GM19468 (cell line): ENCODE data around the gene ANKRD28.
"Not testable (repeated sequence)": the region's sequence is repeated elsewhere in the genome, so short reads cannot be mapped to it uniquely, and the experiment has no call there.

Experiments used
- ATAC-seq: cut with Tn5 transposase; IDR thresholded peaks from one replicate; pipeline ENCODE4 v1.9.1; 2021; ENCODE audit warnings: mild to moderate bottlenecking, moderate library complexity, moderate number of reproducible peaks; ENCODE audit not compliant: unreplicated experiment; ENCODE audit errors: extremely low read depth

ANKRD28 gene

GRCh38 chr3:15797642-15798303 is at the start of gene ANKRD28:
TSS of gene ANKRD28 (minus strand) at chr3:15797979. CDS start at chr3:15796521, 1,458 bp downstream.
- no peak for ATAC-seq

DNA sequence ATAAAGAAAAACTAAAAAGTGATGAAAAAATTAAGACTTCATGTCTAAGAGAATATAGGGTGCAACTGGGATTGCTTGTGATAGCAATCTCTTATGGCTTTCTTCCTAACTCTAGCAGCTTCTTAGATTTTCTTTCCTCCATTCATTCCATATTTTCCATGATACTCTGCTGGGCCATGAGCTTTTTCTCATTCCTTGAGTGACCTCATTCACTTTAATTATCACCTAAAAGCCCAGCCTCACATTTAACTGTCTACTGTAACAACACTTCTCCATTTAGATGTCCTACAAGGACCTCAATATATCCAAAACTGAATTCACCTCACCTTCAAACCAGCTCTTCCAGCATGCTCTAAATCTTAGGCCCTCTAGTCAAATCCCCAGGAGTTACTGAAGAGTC is 49.5 kb upstream of the ANKRD28 start:
- ATAC-seq = no peak

- ATAC-seq = no peak
Measured at GRCh38 chr3:15846606-15847005, 48.8 kb upstream of the ANKRD28 start.

GRCh38 chr3:15845475-15845874 is 47.7 kb upstream of the ANKRD28 start:
- peak; percentile 10 for ATAC-seq

DNA sequence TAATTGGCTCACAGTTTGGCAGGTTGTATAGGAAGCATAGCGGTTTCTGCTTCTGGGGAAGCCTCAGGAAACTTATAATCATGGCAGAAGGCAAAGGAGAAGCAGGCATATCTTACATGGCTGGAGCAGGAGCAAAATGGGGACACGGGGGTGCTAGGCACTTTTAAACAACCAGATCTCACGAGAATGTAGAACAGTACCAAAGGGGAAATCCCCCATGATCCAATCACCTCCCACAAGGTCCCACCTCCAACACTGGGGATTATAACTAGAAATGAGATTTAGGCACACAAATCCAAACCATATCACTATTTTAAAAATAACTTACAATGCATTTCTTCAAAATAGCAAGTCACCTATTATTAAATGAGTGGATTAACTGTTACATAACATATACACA is 47.1 kb upstream of the ANKRD28 start:
- no peak for ATAC-seq

- not testable (repeated sequence) for ATAC-seq
Measured at GRCh38 chr3:15841091-15841973, 43.6 kb upstream of the ANKRD28 start.

DNA sequence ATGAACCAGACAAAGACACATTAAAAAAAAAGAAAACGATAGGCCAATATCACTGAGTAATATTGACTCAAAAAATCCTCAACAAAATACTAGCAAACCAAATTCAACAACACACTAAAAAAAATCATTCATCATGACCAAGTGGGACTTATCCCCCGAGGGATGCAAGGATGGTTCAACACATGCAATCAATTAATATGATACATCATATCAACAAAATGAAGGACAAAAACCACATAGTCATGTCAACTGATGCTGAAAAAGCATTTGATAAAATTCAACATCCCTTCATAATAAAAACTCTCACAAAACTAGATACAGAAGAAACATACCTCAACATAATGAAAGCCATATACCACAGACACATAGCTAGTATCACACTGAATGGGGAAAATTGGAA is 41.8 kb upstream of the ANKRD28 start:
- ATAC-seq = no peak

DNA sequence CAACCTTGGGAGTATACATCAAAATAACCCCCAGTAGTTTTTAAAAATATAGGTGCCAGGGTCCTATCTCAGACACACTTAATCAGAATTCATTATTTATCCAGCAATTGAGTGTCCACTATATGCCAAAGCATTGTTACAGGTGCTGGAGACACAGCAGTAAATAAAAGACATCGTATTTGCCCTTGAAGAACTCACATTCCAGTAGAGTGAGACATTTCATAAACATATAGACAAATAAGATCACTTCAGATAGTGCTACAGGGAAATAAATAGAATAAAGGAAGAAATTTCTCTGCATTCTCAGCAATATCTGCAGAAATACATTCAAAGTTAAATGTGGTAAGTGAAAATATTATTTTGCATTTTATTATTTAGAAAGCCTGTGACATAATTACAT is 34.1 kb upstream of the ANKRD28 start:
- ATAC-seq = no peak

DNA sequence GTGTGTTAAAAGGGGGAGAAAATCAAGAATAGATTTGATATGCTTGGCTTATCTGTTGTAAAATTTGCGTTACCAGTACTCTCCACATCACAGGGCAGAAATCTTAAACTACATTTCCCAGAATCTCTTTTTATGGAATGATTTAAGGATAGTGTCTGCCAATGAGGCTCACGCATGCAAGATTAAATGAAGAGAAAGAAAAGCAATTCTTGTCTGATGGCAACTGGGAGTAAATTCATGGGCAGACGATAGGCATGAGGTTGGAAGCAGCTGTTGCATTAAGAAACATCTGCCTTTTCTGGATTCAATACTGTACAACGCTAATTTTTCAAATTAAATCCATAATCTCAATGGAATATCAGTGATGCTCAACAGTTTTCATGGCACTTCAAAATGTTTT is 27.2 kb upstream of the ANKRD28 start:
- no peak for ATAC-seq

DNA sequence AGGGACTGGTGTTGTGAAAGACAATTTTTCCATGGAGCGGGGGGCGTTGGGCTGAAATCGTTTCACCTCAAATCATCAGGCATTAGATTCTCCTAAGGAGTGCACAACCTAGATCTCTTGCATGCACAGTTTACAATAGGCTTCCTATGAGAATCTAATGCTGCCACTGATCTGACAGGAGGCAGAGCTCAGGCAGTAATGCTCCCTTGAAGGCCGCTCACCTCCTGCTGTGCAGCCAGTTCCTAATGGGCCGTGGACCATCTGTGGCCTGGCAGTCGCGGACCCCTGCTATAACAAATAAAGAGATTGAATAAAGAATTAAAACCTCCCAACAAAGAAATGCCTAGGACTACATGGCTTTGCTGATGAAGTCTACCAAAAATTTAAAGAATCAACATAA is 25.3 kb upstream of the ANKRD28 start:
- no peak for ATAC-seq

GRCh38 chr3:15822281-15822680 is 24.5 kb upstream of the ANKRD28 start:
- ATAC-seq = no peak

DNA sequence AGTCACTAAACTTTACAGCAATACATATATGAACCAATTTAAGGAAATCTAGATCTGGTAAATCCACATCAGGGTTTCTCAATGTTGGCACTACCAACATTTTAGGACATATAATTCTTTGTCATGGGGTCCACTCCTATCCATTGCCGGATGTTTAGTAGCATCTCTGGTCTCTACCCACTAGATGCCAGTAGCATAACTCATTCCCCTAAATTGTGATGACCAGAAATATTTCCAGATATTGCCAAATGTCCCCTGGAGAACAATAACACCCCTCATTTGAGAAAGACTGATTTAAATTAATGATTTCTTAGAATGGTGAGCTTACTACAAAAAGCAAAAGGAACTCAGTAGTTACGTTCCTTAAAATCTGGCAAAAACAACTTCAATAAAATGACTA is 23.1 kb upstream of the ANKRD28 start:
- no peak for ATAC-seq

DNA sequence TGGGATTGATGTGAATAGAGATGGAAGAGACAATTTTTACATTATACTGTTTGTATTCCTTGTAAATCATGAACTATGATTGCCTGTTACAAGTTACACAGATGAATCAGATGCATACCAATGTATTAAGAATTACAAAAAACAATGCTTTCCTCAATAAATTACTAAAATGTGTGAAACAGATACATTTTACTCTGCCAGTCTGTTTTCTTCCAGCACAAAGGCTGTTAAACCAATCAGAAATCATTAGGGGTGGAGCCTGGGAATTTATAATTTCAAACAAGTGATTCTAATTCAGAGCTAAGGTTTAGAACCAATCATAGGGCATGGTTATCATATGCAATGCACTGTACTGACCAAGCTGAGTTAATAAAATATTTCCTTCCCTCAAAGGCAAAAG is 21.8 kb upstream of the ANKRD28 start:
- no peak for ATAC-seq

GRCh38 chr3:15819043-15819442 is 21.3 kb upstream of the ANKRD28 start:
- ATAC-seq = no peak

- no peak for ATAC-seq
Measured at GRCh38 chr3:15815696-15816095, 17.9 kb upstream of the ANKRD28 start.

DNA sequence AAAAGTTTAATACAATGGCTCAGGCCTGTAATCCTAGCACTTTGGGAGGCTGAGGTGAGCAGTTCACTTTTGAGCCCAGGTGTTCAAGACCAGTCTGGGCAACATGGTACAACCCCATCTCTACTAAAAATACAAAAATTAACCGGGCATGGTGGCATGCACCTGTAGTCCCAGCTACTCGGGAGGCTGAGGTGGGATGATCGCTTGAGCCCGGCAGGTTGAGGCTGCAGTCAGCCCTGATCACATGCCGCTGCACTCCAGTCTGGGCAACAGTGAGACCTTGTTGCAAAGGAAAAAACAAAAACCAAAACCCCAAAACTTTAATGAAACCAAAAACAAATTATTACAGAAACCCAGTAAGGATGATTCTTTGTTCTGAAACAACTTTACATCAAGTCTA is 15.3 kb upstream of the ANKRD28 start:
- ATAC-seq = not testable (repeated sequence)

DNA sequence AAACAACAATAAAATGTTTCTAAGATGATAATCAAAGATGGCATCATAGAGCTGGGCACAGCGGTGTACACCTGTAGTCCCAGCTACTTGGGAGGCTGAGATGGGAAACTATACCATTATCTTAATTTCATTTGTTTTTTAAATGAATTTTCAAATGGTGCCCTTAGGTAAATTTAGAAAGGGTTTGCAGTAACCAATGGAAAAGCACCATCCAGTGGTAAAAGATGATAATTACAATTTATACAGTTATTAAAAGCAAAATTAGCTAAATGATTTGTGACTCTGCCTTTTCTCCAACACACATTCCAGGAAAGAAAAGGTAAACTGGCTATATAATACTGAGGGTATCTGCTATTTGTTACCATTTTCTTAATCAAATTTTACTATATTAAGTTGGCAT is 14.4 kb upstream of the ANKRD28 start:
- no peak for ATAC-seq

- ATAC-seq = no peak
Measured at GRCh38 chr3:15810702-15811101, 12.9 kb upstream of the ANKRD28 start.

- ATAC-seq = no peak
Measured at GRCh38 chr3:15809313-15809712, 11.5 kb upstream of the ANKRD28 start.

GRCh38 chr3:15808679-15809310 is 11.0 kb upstream of the ANKRD28 start:
- ATAC-seq = no peak

DNA sequence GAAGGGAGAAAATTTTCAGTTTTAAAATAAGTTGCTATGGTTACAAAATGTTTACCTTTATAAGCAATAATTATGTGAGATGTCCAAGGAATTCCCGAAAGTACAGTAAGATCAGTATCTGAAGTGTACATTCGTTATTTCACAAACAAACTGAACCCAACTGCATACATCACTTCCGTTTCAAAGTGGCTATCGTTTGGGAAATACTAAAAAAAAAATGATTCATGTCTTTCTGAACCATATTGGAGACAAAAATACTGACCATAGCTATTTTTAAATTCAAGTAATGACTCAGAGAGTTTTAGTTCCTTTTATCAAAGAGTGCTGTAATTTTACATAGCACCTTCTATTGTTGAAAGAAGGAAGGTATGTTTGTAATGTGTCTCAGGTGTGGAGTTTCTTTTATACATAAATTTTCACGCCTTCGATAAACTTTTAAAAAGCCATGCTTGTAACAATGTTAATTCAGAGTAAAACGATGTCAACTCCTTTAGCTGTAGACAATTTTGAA is 8.0 kb upstream of the ANKRD28 start:
- peak; percentile 76 for ATAC-seq
